Activated naive CD4-positive, alpha-beta T cell (primary cell): ENCODE results near the gene ORC4.
"Not testable (repeated sequence)": the region's sequence is repeated elsewhere in the genome, so short reads cannot be mapped to it uniquely, and the experiment has no call there.

Experiments
- DNase-seq, 4 experiments: peaks; one replicate each; lab custom pipeline; 2025; lab: John Stamatoyannopoulos, UW

The ORC4 gene

GRCh38 chr2:148014616-148015015, 5.9 kb downstream of the ORC4 start:
- DNase-seq: no peak

DNA sequence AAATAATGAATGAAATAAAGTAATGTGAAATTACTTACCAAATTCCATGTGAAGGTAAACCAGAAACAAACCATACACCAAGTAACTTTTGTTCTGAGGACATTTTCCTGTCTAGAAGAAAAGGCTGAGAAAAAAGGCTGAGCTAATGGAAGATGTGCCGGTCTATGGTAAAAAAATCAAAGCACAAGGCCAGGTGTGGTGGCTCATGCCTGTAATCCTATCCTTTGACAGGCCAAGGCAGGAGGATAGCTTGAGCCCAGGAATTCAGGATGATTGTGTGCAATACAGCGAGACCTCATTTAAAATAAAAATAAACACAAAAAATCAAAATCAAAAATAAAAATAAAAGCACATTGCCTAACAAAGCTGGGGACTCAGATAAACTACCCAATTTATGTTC, 6.7 kb downstream of the ORC4 start:
- DNase-seq: no peak

DNA sequence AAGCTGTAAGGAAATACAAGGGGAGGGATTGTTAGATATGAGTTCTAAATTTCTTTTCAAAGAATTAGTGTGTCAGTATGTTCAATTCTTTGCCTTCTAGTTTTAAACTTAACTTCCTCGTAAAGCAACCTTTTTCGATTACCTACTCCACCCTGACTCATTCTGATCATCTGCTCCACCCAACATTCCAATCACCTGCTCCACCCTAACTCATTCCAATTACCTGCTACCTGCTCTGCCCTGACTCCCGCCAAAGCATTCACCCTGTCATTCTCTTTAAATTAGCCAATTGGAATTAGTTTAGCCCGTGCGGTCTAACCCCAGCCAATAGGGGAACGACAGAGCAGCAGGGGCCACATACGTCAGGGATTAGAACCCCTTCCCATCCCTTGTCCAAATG, 12.1 kb downstream of the ORC4 start:
- DNase-seq: not testable (repeated sequence)

DNA sequence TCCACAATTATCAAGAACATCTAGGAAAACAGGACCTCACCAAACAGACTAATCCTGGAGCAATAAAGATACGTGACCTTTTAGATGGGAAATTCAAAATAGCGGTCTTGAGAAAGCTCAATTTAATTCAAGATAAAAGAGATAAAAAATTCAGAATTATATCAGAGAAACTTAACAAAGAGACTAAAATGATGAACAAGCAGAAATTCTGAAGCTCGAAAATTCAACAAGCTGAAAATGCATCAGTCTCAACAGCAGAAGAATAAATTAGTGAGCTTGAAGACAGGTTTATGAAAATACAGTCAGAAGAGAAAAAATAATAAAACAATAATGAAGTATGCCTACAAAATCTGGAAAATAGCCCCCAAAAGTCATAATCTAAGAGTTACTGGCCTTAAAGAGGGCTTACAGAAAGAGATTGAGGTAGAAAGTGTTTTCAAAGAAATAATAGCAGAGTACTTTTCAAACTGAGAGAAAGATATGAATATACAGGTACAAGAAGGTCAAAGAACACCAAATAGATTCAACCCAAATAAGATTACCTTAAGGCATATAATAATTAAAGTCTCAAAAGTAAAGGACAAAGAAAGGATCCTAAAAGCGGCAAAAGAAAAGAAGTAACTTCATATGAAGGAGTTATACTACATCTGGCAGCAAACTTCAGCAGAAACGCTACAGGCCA, 13.2 kb downstream of the ORC4 start:
- DNase-seq: no peak

DNA sequence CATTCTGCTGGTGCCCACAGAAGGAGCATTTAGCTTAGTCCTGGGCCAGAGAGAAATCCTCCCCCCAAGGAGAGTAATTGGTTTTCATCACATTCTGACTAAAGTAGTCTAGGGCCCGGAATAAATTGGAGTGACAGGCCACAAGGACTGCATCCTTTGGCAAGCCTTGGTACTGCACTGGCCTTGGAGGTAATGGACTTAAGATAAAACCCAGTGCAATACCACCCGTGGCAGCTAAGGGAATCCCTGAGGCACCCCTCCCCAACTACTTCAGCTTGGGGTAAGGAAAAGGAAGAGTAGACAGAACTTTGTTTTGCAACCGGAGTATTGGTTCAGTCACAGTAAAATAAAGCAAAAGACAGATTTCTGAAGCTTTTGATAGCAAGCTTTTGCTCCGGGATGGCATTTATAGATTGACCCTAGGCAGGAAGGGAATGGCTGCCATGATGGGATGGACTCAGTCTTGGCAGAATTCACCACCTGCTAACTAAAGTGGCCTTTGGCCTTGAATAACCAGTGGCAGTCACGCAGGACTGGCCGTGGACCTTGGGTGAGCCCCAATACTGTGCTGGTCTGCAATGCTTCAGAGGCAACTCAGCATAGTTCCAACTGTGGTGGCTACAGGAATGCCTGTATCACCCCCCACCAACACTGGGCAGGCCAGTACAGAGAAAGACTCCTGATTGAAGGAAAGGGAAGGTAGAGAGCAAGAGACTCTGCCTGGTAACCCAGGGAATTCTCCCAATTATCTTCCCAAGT, 14.1 kb downstream of the ORC4 start:
- DNase-seq: no peak

- not testable (repeated sequence) for DNase-seq
These were observed 18.1 kb downstream of the ORC4 start for GRCh38 chr2:148002420-148002819.

DNA sequence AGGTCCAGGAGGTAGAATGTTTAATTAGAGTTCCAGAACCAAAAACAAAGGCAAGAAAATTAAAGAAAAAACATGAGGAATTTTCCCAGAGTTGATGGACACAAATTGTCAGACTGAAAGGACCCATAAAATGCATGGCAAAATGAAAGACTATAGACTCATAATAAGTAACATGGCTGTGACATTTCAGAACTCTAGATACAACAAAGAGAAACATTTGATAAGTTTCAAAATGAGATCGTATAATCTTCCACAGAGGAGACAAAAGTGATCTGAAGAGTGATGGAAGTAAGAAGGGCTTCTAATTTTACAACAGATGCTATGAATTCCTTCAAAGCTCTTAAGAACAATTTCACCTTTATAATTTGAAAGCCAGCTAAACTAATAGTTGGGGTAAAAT, 20.4 kb downstream of the ORC4 start:
- no peak for DNase-seq

GRCh38 chr2:147999126-147999525, 21.4 kb downstream of the ORC4 start:
- DNase-seq: no peak

DNA sequence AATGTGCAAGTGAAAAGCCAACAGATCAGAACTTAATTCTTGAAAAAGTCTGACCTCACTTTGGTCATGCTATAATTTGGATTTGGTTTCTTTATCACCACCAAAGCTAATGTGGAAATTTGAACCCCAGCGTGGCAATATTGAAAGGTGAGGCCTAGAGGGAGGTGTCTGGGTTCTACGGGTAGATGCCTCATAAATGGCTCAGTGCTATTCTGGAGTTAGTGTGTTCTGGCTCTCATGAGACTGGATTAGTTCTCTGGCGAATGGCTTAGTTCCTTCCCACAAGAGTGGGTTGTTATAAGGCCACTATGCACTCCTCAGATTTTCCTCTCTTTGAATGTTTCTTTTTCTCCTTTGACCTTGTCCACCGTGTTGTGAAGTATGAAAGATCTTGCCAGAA, 22.3 kb downstream of the ORC4 start:
- no peak for DNase-seq

- DNase-seq: no peak
These were observed 23.7 kb downstream of the ORC4 start for GRCh38 chr2:147996828-147997227.

DNA sequence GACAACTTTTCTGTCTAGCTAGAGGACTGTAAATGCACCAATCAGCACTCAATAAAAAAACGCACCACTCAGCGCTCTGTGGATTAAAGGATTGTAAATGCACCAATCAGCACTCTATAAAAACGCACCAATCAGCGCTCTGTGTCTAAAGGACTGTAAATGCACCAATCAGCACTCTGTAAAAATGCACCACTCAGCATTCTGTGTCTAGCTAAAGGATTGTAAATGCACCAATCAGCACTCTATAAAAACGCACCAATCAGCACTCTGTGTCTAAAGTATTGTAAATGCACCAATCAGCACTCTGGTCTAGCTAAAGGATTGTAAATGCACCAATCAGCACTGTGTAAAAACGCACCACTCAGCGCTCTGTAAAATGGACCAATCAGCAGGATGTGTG, 25.6 kb downstream of the ORC4 start:
- not testable (repeated sequence) for DNase-seq

DNA sequence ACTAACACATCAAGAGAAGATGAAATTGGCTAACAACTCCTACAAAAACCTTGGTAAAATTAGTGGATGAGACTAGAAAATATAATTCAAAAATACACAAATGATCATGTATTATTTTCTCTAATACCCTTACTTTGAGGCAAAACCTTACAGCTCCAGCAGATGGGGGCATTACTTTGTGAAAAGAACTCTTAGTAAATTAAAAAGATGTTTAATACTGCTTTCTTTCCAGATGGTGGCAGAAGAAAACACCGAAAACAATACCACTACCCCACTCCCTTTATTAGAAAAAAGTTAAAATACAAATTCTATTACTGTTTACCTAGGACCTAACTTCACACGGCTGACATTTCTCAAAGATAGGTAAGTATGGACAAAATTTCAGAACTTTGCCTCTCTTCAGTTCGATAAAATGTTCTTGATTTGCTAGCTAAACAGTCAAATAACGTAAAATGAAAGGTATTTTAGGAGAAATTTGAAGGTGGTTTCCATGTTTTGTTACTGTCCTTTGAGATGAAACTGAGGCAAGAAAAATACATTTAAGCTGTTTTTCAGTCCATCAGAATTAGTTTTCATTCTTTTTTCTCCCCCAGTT, 30.6 kb downstream of the ORC4 start:
- no peak for DNase-seq

DNA sequence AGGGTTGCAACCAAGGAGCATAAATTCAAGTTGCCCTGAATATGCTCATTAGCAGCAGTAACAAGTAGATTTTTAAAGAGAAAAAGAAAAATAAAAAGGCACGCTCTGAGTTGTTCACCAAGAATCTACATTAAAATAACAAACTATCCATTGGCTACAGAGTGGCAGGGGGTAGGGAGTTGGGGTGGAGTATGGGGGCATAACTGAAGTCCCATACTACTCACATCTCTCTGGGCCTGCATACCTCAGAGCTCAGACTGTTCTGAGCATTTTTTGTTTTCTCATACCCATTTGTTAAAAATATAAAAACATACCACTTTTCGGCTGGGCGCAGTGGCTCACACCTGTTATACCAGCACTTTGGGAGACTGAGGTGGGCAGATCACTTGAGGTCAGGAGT, 31.4 kb downstream of the ORC4 start:
- DNase-seq: no peak

GRCh38 chr2:147980940-147981528, 39.5 kb downstream of the ORC4 start:
- DNase-seq: no peak

- DNase-seq: no peak
These were observed 42.9 kb downstream of the ORC4 start for GRCh38 chr2:147977679-147978078.

DNA sequence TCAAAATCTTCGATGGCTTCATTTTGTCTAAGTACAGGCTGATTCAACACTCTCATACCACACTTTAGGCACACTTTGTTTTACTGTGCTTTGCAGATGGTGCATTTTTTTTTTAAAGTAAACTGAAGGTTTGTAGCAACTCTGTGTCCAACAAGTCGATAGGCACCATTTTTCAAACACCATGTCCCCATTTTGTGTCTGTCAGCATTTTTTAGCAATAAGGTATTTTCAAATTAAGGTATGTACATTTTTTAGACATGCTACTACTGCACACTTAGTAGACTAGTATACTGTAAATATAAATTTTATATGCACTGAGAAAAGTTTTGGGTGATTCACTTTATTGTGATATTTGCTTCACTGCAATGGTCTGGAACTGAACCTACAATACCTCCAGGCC, 44.4 kb downstream of the ORC4 start:
- no peak for DNase-seq

- no peak for DNase-seq
These were observed 52.0 kb downstream of the ORC4 start for GRCh38 chr2:147968571-147968970.

GRCh38 chr2:147952118-147952517, 68.4 kb downstream of the ORC4 start:
- DNase-seq: no peak

- no peak for DNase-seq
These were observed 74.9 kb downstream of the ORC4 start for GRCh38 chr2:147945660-147946059.

- DNase-seq: no peak
These were observed 81.2 kb downstream of the ORC4 start for GRCh38 chr2:147939313-147939712.

DNA sequence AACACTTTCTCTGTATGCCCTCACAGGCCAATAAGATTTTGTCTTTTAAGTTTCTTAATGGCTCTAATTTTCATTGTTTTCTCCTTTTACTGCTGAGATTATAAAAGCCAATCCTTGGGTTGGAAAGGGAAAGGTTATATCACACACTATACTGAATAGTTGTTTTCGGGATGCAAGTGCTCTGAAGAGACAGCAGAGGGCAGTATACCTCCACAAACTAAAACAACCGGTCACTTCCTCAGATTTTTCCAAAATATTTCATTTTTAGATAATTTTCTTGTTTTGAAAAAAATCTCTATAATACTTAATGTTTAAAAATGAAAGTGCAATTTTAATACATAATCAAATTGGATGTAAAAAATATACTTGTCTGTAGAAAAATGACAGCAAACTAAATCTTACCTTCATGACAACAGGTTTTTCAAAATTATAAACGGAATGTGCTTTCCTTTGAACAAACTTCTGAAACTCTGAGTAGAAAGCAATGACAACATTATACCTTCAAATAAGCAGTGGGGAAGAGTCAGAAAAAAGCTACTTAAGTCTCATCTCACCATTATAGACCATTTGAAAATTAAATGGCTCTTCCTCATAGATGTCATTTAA, 82.7 kb downstream of the ORC4 start:
- DNase-seq: no peak

DNA sequence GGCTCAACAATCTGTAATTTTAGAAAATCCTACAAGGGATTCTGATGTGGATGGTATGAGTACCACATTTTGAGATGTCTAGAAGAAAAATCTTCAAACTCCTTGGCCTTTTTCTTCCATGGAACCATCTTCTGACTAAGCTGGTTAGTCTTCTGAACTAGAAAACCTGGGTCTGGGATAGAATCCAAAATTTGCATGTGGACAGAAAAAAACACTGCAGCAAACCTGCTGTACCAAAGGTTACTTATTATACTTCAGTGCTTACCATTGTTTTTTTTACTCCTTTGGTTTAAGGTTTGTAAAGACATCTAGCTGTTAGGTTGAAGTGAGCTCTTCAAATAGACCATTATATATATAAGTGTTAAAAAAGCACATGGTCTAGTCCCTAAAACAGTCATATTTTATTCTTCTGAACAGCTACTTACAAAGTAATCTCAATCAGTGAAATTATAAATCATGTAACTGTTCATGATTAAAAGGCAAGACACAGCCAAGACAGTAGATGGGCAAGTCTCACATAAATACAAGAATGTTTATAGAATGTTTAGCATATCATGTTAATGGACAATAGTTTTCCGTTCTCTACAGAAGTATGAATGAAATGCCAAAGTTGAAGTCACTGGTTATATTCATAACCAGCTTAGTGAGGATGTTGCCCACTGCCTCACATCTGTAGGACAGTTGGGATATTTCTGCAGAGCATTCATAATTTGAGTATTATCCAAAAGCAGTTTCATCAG, 85.5 kb downstream of the ORC4 start:
- DNase-seq: no peak
